ENCODE measurements around the gene PCSK5.

DNA sequence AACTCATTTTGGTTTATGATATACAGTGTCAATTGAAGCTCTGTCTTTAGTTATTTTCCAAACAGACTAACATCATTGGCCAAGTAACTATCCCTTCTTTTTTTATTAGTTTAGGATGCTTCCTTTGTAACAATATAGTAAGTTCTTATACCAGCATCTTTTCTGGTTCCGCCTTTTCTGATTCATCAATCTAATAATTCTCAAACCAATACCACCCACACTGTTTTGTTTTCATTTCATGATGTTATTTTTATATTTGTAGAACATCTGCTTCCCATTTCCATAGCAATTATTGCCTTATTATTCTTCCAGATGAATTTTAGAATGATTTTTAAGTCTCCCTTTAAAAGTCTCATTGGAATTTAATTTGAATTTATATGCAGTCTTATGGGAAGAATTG lies 285.7 kb downstream of the PCSK5 start:
- TF ChIP-seq, protein P1, sequence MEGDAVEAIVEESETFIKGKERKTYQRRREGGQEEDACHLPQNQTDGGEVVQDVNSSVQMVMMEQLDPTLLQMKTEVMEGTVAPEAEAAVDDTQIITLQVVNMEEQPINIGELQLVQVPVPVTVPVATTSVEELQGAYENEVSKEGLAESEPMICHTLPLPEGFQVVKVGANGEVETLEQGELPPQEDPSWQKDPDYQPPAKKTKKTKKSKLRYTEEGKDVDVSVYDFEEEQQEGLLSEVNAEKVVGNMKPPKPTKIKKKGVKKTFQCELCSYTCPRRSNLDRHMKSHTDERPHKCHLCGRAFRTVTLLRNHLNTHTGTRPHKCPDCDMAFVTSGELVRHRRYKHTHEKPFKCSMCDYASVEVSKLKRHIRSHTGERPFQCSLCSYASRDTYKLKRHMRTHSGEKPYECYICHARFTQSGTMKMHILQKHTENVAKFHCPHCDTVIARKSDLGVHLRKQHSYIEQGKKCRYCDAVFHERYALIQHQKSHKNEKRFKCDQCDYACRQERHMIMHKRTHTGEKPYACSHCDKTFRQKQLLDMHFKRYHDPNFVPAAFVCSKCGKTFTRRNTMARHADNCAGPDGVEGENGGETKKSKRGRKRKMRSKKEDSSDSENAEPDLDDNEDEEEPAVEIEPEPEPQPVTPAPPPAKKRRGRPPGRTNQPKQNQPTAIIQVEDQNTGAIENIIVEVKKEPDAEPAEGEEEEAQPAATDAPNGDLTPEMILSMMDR (IDR thresholded peaks at IDR 0.05): no peak
- no peak for TF ChIP-seq POLR2A (IDR thresholded peaks at IDR 0.05)

All from right lobe of liver (tissue), 4 donors.